Activated naive CD8-positive, alpha-beta T cell (primary cell): ENCODE results near the gene PER2.

Experiments used
- H3K27ac Mint-ChIP-seq: one replicate; pipeline ENCODE4 v1.8.0; 2021; ENCODE audit warnings: mixed read lengths
- H3K27me3 Mint-ChIP-seq: one replicate; pipeline ENCODE4 v1.8.0; 2021; ENCODE audit warnings: mixed read lengths
- H3K36me3 Mint-ChIP-seq: one replicate; pipeline ENCODE4 v1.8.0; 2021; ENCODE audit warnings: mixed read lengths
- H3K4me1 Mint-ChIP-seq: one replicate; pipeline ENCODE4 v1.8.0; 2021; ENCODE audit warnings: low read depth, mixed read lengths
- H3K4me3 Mint-ChIP-seq: one replicate; pipeline ENCODE4 v1.8.0; 2021; ENCODE audit warnings: mild to moderate bottlenecking, mixed read lengths
- H3K9me3 Mint-ChIP-seq: one replicate; pipeline ENCODE4 v1.8.0; 2021; ENCODE audit warnings: low read depth, mixed read lengths

The PER2 gene

DNA sequence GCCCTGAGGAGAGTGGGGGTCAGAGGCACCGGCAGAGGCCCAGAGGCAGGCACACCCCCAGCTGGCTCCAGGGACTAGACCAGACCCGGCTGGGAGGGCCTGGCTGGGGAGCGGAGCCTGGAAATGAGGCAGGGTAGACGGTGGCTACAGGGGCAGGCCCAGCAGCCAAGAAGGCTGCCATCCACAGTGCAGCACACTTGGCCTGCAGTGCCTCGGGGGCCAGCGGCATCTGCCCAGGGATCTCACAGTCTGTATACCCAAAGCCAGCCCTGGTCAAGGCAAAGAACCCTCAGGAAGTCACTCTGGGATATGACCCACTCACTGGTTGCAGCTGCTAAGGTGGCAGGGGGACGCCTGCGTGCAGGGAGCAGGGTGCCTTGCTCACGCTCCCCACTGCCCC, 17.8 kb downstream of the PER2 start:
- no peak overlapping the region for H3K4me3 Mint-ChIP-seq

DNA sequence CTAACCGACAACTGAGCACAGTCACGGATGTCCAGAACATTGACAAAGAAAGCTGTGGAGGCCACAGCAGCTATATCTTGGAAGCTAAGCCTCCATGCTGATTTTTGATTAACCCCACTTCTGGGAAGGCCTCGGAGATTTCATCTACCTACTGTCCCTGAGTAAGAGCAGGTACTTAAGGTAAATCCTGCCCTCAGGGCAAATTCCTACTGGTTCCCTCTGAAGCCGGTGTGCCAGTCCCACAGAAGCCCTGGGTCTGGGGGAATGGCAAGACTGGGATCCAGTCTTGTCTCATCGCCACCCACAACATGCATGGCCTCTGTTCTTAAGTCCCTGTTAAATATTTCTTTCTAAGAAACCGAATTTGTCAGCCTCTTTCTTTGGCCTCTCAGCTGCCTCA, 18.7 kb downstream of the PER2 start:
- Mint-ChIP-seq H3K9me3 (no peaks in the 10 kb centered on the region), H3K36me3 (peaks cover 8% of the 10 kb centered on the region), H3K4me1 (no peaks in the 10 kb centered on the region), H3K27ac (no peak overlapping the region), H3K27me3 (no peaks in the 10 kb centered on the region), H3K4me3 (no peak overlapping the region)

More for the DNA sequence above, 17.8 kb downstream of the PER2 start:
- Mint-ChIP-seq H3K27me3 (no peaks in the 10 kb centered on the region), H3K4me1 (no peaks in the 10 kb centered on the region), H3K27ac (no peak overlapping the region), H3K36me3 (peaks cover 10% of the 10 kb centered on the region), H3K9me3 (no peaks in the 10 kb centered on the region)

DNA sequence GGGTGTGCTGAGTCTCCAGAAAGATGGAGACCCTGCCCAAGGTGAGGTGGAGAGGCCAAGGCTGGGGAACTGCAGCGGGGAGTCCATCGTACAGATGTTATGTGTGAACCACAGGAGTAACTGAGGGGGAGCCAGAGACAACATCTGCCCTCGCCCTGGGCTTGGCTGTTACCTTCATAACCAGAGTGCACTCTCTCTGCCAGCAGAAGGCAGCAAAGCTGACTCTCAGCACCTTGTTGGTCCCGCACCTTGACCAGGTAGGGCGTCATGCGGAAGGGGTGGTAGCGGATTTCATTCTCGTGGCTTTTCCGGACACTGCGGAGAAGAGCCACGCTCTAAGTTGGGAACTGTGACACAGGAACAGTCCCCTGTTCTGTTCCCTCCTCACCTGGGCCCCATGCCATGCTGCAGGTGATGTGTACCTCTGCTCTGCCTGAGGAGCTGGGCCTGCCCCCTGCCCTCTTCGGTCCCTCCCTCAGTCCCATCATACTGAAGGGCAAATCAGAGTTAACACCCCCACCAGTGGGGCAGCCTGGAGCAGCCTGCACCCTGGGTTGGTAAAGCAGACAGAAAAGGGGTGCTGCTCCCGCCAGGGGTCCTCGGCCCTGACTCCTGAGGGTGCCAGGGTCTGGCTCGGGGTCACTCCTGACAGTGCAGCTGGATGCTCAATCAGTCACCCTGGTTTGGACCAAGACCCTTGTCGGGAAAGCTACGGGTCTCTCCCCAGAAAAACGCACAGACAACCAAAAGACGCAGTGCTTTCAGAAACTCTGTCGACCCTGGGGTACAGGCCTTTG, 20.3 kb downstream of the PER2 start:
- no peaks in the 10 kb centered on the region for H3K9me3 Mint-ChIP-seq
- no peaks in the 10 kb centered on the region for H3K4me1 Mint-ChIP-seq
- H3K36me3 Mint-ChIP-seq = peaks cover 6% of the 10 kb centered on the region
- H3K4me3 Mint-ChIP-seq = no peak overlapping the region
- no peak overlapping the region for H3K27ac Mint-ChIP-seq
- H3K27me3 Mint-ChIP-seq = no peaks in the 10 kb centered on the region

DNA sequence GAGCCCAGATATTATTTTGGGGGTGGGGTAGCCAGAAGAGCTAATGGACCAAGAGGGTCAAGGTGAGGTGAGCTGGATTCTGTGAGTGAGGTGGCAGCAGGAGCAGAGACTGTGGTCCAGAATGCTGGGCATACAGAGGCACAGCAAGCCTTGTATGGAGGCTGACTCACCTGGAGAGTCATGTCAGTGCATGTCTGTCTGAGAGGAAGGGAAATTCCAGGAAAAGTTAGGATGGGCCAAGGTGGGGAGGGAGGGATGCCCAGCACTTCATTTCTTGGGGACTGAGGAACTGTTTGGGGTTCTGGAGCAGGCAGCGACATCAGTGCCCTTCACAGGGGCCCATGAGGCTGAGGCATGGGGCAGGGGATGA, 21.1 kb downstream of the PER2 start:
- no peaks in the 10 kb centered on the region for H3K9me3 Mint-ChIP-seq
- no peak overlapping the region for H3K4me3 Mint-ChIP-seq
- H3K36me3 Mint-ChIP-seq = peaks cover 4% of the 10 kb centered on the region
- H3K27ac Mint-ChIP-seq = no peak overlapping the region
- no peaks in the 10 kb centered on the region for H3K4me1 Mint-ChIP-seq
- no peaks in the 10 kb centered on the region for H3K27me3 Mint-ChIP-seq

DNA sequence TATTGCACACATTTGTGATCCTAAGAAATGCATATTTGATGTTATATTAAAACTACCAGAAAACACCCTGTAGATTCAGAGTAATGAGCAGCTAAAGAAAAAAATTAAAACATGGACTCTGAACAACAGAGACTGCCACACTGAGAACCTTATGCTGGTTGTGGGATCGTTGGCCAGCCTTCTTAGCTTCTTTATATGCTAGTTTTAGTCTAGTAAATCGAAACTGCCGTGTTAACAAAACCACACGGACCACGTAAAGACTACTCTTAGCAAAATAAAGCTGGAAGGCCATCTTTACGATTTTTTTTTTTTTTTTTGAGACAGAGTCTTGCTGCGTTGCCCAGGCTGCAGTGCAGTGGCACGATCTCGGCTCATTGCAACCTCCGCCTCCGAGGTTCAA, 22.8 kb downstream of the PER2 start:
- no peaks in the 10 kb centered on the region for H3K4me1 Mint-ChIP-seq

DNA sequence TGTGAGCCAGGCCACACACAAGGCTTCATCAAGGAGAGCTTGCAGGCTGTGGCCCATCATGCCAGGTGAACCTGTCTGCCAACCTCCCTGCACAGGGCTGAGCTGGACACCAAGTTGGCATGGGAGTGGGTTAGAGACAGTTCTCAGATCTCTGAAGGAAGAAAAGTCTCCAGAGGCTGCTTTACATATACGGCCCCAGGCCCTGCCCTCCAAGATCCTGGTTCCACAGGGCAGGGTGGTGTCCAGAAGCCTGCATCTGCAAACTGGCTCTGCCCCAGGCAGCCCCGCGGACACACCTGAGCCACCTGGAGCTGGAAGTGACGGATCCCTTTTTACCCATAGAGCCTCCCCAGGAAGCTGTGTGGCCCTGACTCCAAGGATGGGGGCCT, 24.3 kb downstream of the PER2 start:
- Mint-ChIP-seq H3K9me3 (no peaks in the 10 kb centered on the region), H3K27me3 (no peaks in the 10 kb centered on the region), H3K4me1 (no peaks in the 10 kb centered on the region), H3K27ac (no peak overlapping the region), H3K4me3 (no peak overlapping the region), H3K36me3 (peaks cover 2% of the 10 kb centered on the region)

More for the DNA sequence above, 22.8 kb downstream of the PER2 start:
- Mint-ChIP-seq H3K9me3 (no peaks in the 10 kb centered on the region), H3K4me3 (no peak overlapping the region), H3K27me3 (no peaks in the 10 kb centered on the region), H3K27ac (no peak overlapping the region), H3K36me3 (peaks cover 2% of the 10 kb centered on the region)

DNA sequence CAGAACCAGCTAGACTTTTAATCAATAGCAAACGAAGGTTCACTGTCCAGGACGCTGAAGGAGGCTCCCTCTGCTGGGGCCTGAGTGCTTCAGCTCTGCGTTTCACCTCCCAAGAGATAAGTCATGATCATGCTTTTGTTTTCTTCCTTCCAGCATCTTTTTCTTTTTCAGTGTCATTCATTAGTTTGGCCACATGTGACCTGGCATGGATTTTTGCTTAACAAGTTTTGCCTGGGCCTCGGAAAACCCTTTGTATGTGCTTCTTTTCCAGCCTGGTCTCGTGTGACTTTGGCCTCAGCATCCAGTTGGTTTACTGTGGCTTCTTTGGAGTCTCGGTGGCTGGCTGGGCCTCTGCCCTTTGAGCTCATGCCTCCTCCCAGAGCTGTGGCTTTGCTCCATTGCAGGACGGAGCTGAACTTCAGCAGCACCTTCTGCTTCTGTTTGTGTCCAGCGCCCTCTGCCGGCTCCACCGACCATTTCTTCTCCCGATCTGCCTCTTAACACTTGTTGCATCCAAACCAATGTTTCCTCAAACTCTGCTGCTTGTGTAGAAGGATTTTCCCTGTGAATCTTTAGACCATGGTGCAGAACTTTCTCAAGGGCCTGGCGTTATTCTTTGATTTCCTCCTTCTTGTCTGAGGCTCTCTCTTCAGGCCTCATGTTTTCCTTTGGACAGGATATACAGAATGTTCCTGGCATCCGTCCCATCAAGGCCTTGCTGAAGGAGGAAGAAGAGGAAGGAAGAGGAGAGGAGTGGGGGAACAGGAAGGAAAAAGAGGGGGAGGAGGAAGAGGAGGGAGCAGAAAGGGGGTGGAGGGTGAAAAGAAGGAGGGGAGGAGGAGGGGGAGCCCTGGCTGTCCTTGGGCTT, 25.0 kb downstream of the PER2 start:
- Mint-ChIP-seq H3K27me3 (no peaks in the 10 kb centered on the region), H3K4me1 (no peaks in the 10 kb centered on the region), H3K36me3 (peaks cover 4% of the 10 kb centered on the region), H3K27ac (no peak overlapping the region), H3K9me3 (no peaks in the 10 kb centered on the region), H3K4me3 (no peak overlapping the region)

DNA sequence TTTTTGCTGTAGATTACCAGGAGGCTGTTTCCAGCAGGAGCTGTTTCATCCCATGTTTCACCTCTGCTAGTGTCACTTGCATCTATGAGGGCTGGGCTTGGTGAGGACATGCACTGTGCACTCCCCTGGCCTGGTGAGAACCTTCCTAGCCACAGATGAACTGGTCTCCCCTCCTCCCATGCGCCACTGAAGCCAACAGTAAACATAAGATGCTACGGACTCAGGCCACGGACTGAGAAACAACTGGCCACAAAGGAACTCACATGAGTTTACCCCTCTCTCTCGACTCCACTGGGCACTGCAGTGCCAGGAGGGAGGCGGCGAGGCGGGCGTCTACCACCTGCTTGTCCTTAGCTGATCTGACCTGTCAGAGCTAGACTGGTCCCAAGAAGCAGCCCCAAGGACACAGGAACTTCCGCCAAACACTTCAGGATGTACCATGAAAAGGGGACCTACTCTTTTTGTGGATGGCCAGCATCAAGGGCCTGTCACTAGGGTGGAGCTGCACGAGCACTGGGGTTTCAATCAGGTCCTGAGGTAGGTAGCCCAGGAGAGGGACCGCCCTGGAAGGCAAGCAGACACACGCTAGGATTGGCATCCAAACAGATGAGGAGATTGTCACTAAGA, 25.8 kb downstream of the PER2 start:
- no peaks in the 10 kb centered on the region for H3K4me1 Mint-ChIP-seq
- no peak overlapping the region for H3K4me3 Mint-ChIP-seq
- H3K9me3 Mint-ChIP-seq = no peaks in the 10 kb centered on the region
- no peaks in the 10 kb centered on the region for H3K27me3 Mint-ChIP-seq
- peaks cover 4% of the 10 kb centered on the region for H3K36me3 Mint-ChIP-seq
- no peak overlapping the region for H3K27ac Mint-ChIP-seq

DNA sequence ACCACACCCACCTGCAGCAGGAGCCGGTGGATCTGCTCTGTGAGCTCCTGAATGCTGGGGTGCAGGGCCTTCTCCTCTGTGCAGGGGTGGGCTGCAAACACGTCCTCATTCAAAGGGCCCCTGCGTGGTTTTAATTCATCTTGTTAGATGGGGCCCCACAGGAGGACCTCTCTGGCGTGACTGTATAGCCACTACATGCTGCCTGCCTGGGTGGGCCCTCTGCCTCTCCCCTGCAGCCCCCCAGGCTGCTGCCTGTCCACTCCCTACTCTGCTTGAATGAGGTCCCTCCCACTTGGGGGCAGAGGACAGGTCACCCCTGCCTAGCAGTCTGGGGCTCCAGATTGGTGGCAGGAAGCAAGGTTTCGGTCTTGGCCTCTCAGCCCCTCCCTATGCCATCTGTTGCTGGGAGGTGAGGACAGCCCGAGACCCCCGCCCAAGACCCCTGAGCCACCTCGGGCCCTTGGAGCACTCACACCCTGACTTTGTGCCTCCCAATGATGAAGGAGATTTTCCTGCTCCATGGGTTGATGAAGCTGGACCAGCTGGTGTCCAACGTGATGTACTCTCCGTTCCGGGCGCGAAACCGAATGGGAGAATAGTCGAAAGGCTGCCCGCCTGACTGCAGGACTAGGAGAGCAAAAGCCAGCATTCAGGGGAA, 26.6 kb downstream of the PER2 start:
- Mint-ChIP-seq H3K27ac (peak overlapping the region; percentile 16), H3K4me3 (no peak overlapping the region), H3K4me1 (no peaks in the 10 kb centered on the region), H3K36me3 (peaks cover 2% of the 10 kb centered on the region), H3K27me3 (no peaks in the 10 kb centered on the region), H3K9me3 (no peaks in the 10 kb centered on the region)

DNA sequence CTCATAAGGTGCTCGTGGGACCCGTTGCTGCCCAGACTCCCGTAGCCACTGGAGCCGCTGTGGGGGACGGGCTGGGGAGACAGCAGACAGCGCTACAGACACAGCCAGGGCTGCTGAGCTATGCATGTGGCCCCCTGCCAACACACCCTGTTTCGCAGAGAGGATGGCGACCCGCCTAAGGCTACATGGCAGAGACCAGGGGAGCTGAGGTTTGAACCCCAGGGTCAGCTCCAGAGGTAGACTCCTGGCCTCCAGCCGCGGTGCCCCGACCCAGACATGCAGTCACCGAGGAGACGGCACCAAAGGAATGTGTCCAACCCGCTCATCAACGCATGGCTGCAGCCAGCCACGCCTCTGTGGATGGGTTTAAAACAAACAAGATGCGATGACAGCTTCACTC, 27.5 kb downstream of the PER2 start:
- Mint-ChIP-seq H3K4me3 (no peak overlapping the region), H3K36me3 (peaks cover 2% of the 10 kb centered on the region), H3K4me1 (no peaks in the 10 kb centered on the region), H3K9me3 (no peaks in the 10 kb centered on the region), H3K27me3 (no peaks in the 10 kb centered on the region), H3K27ac (no peak overlapping the region)

DNA sequence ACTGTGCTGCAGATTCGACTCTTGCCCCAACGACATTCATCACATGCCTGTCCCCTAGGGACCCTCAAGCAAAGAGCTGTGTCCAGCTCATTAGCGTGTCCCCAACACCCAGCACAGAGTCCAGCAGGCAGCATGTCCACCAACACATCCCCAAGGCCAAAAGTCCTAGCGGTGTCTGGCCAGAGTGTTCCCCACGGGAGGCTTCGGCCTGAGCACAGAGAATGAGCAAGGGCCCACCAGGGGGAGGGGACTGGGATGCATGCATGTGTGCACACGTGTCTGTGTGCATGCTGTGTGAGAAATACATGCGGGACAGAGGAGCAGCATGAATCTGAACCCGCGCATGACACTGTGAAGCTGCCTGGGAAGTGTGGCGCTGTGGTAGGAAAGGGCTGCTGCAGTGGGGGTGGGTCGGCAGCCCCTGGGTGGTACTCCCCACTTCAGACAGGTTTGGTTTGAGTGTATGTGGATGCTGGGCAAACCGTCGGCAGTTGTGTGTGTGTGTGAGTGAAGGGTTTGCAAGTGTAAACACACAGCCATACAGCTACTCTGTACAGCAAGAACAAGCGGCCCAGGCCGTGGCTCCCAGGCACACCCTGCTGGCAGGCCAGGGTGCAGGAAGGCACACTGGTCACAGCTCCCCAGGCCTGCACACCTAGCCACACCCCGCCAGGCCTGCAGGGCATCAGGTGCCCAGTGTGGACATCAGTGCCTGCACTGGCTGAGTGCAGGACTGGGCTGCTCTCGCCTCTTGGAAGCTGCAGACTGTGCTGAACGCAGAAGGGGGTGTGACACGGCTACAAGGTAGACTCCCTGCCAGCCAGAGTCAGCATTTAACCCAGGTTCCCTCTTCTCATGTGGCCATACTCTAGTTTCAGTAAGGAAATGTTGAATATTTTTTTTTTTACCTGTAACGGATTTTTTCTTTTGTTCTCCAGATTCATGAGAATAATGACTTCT, 29.1 kb downstream of the PER2 start:
- Mint-ChIP-seq H3K36me3 (peaks cover 6% of the 10 kb centered on the region), H3K27me3 (no peaks in the 10 kb centered on the region), H3K4me3 (no peak overlapping the region), H3K27ac (no peak overlapping the region), H3K9me3 (no peaks in the 10 kb centered on the region), H3K4me1 (no peaks in the 10 kb centered on the region)

DNA sequence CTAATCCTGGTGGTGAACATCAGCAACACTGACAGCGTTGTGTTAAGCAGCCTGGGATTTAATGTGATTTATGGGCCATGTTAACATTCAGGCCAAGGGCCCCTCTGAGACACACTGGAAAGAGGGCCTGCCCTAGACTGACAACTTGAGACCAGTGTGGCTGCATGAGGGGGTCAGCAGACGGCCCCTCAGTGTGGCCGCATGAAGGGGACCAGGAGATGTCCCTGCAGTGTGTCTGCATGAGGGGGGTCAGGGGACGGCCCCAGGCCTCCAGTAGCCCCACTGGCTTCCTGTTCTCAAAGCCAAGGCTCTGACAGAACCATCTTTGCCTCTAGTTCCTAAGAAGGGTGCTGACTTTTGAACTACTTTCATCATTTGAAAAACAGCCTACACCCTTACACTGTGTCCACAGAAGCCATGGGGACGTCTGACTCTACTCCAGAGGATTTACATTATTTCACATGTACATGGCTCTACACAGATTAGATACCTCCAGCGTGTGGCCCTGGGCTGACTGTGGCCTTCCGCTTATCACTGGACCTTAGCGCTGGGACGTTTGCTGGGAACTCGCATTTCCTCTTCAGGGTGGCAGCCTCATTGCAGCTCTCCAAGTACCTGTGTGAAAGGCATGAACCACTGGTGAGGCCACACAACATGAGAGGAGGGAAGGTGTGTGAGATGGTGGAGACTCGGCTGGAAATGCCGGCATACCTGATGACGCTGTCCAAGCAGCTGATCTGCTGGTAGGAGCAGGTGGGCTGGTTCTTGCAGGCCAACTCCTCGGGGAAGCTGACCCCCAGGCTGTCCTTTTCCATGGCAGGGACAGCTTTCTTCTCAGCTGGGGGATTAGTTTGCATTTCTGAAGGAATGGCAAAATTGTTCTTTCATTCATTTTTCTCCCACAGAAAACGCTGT, 30.4 kb downstream of the PER2 start:
- no peaks in the 10 kb centered on the region for H3K27me3 Mint-ChIP-seq
- no peaks in the 10 kb centered on the region for H3K4me1 Mint-ChIP-seq
- H3K4me3 Mint-ChIP-seq = no peak overlapping the region
- H3K36me3 Mint-ChIP-seq = peaks cover 6% of the 10 kb centered on the region
- no peaks in the 10 kb centered on the region for H3K9me3 Mint-ChIP-seq
- H3K27ac Mint-ChIP-seq = no peak overlapping the region

DNA sequence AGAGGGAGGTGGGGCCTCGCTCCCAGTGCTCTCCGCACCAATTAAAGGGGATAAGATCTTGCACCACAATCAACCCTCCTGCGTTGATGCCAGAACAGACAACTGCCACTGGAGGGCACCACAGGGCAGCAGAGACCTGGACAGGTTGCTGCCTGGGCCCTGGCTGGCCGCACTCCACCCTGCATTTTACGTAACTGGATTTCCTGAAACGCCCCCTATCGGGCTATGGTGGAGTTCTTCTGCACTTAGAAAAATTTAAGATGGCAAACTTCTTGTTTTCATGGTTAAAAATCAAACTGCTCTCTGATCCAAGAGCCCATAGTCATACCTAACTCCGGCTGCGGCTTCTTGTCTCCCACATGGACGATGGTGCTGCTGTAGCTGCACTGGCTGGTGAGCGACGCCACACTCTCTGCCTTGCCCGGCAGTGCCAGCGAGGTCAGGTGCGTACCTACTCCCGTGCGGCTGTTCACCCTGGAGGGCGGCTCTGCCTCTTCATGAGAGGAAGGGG, 31.8 kb downstream of the PER2 start:
- H3K36me3 Mint-ChIP-seq = peaks cover 6% of the 10 kb centered on the region
- no peaks in the 10 kb centered on the region for H3K27me3 Mint-ChIP-seq
- no peaks in the 10 kb centered on the region for H3K9me3 Mint-ChIP-seq
- H3K4me1 Mint-ChIP-seq = no peaks in the 10 kb centered on the region
- H3K27ac Mint-ChIP-seq = no peak overlapping the region
- H3K4me3 Mint-ChIP-seq = no peak overlapping the region
